Stomach (tissue), 4 donors: Measurements from ENCODE around the gene MYBPC2.

Experiments used
- CTCF ChIP-seq, 7 experiments: fragments of 450-650 bp in 4 of 7; fragments of 200-600 bp in 3 of 7; sonication (generic) in 3 of 7; IDR thresholded peaks; one replicate each; pipeline ENCODE4 v1.5.1; 2016 to 2019; ENCODE audit warnings: antibody characterized with exemption in 7 of 7, control low read depth in 2 of 7, mild to moderate bottlenecking in 1 of 7
- POLR2A ChIP-seq, 4 donors: fragments of 450-650 bp; IDR thresholded peaks; one replicate each; pipeline ENCODE4 v1.6.1; 2016; ENCODE audit warnings: antibody characterized with exemption in 4 of 4, control low read depth in 2 of 4, mild to moderate bottlenecking in 1 of 4, moderate library complexity in 1 of 4

- TF ChIP-seq POLR2A (IDR thresholded peaks at IDR 0.05) (no peak), CTCF (IDR thresholded peaks at IDR 0.05) (peak in 5 of 7 experiments; percentile 67 to 90 (median 86))
These were observed 17.6 kb upstream of the MYBPC2 start for GRCh38 chr19:50414864-50415660.
